MCF 10A (cell line): Measurements from ENCODE around the gene ASTN1. TPM values are rescaled to one million over a fixed set of nuclear protein-coding genes. Genes with fewer than 3 reads are reported as not detected.

Experiments
- BruUV-seq: library from RNA; stranded (reverse); fragments of 400-500 nt; replicated peaks from 2 replicates; lab custom pipeline; 2021; lab: Mats Ljungman, UMichigan
- CTCF ChIA-PET: fragments of 300-600 bp; sonication (Branson Sonifier 250); formaldehyde crosslinking; extraction: SDS; loops from one replicate; lab custom pipeline; 2021; ENCODE audit warnings: antibody characterized with exemption, inconsistent platforms; lab: Yijun Ruan, JAX
- POLR2A ChIA-PET: fragments of 300-600, 350-650 bp; sonication (Branson Sonifier 250); formaldehyde crosslinking; extraction: SDS; loops from one replicate; lab custom pipeline; 2020; ENCODE audit warnings: antibody characterized with exemption, inconsistent platforms; lab: Yijun Ruan, JAX
- DNase-seq: peaks from one replicate; pipeline ENCODE4 v3.0.0-alpha.2; 2018; ENCODE audit not compliant: unreplicated experiment
- H3K27ac Mint-ChIP-seq: one replicate; pipeline ENCODE4 v1.8.0; 2022; ENCODE audit warnings: mild to moderate bottlenecking, low read depth, mixed read lengths; ENCODE audit not compliant: unreplicated experiment
- H3K27me3 Mint-ChIP-seq: one replicate; pipeline ENCODE4 v1.8.0; 2022; ENCODE audit warnings: mixed read lengths; ENCODE audit not compliant: insufficient read depth, unreplicated experiment
- H3K36me3 Mint-ChIP-seq: one replicate; pipeline ENCODE4 v1.8.0; 2022; ENCODE audit warnings: mild to moderate bottlenecking, moderate library complexity, mixed read lengths; ENCODE audit not compliant: insufficient read depth, unreplicated experiment
- H3K4me1 Mint-ChIP-seq: one replicate; pipeline ENCODE4 v1.8.0; 2022; ENCODE audit warnings: mixed read lengths; ENCODE audit not compliant: insufficient read depth, unreplicated experiment
- H3K4me3 Mint-ChIP-seq: one replicate; pipeline ENCODE4 v1.8.0; 2022; ENCODE audit warnings: mild to moderate bottlenecking, moderate library complexity, mixed read lengths; ENCODE audit not compliant: unreplicated experiment
- H3K9me3 Mint-ChIP-seq: one replicate; pipeline ENCODE4 v1.8.0; 2022; ENCODE audit warnings: mixed read lengths; ENCODE audit not compliant: unreplicated experiment
- CTCF ChIP-seq: fragments of 200-600 bp; IDR thresholded peaks from one replicate; pipeline ENCODE4 v1.8.0; 2022; ENCODE audit warnings: antibody characterized with exemption, mild to moderate bottlenecking; ENCODE audit not compliant: unreplicated experiment
- intact Hi-C: fragments of 100-400 bp; cut with micrococcal nuclease; formaldehyde crosslinking; loops from 2 replicates; pipeline ENCODE4 v1.14.1; 2022
- total RNA-seq: library from RNA; stranded (reverse); gene quantifications from 2 replicates; pipeline ENCODE4 v1.2.3, GENCODE V29; 2022

ASTN1 gene
- total RNA-seq, 1 experiment from 2014 or later, result not detected

- Mint-ChIP-seq H3K27ac (peak overlapping the region; percentile 21), H3K4me3 (no peak overlapping the region), H3K4me1 (no peaks in the 10 kb centered on the region), H3K27me3 (peaks cover 7% of the 10 kb centered on the region), H3K9me3 (no peaks in the 10 kb centered on the region), H3K36me3 (no peaks in the 10 kb centered on the region)
- TF ChIP-seq CTCF, result no peak
- ChIA-PET CTCF (interaction anchor here (0.6 kb wide), 2 partner anchors 308 to 1033 kb away, joined by 3 to 4 read pairs; no protein-coding TSS in a partner anchor), POLR2A (interaction anchor here (0.5 kb wide), 1 partner anchor 1380 kb away, joined by 3 read pairs; no protein-coding TSS in a partner anchor)
- intact Hi-C loops, result no loop called here
- DNase-seq, result no peak
- BruUV-seq, result no TSS peak
These were observed 166.2 kb downstream of the ASTN1 start for GRCh38 chr1:176998183-176998795.

GRCh38 chr1:176996456-176997090, 167.9 kb downstream of the ASTN1 start:
- peaks cover 7% of the 10 kb centered on the region for H3K27me3 Mint-ChIP-seq
- H3K4me1 Mint-ChIP-seq, result no peaks in the 10 kb centered on the region
- DNase-seq, result no peak
- no peaks in the 10 kb centered on the region for H3K36me3 Mint-ChIP-seq
- no peak overlapping the region for H3K27ac Mint-ChIP-seq
- no peak for TF ChIP-seq CTCF
- CTCF ChIA-PET, result no interaction called here
- no peak overlapping the region for H3K4me3 Mint-ChIP-seq
- no peaks in the 10 kb centered on the region for H3K9me3 Mint-ChIP-seq
- no TSS peak for BruUV-seq
- POLR2A ChIA-PET, result no interaction called here
- intact Hi-C loops, result no loop called here

GRCh38 chr1:176994931-176995596, 169.4 kb downstream of the ASTN1 start:
- intact Hi-C loops, result no loop called here
- CTCF ChIA-PET, result interaction anchor here (0.8 kb wide), 1 partner anchor 9 kb away, joined by 3 read pairs; no protein-coding TSS in a partner anchor
- BruUV-seq, result no TSS peak

More at GRCh38 chr1:176994931-176995596, 169.4 kb downstream of the ASTN1 start:
- Mint-ChIP-seq H3K4me1 (peaks cover 8% of the 10 kb centered on the region), H3K9me3 (no peaks in the 10 kb centered on the region), H3K4me3 (no peak overlapping the region), H3K27me3 (peaks cover 7% of the 10 kb centered on the region), H3K27ac (no peak overlapping the region), H3K36me3 (no peaks in the 10 kb centered on the region)
- no peak for TF ChIP-seq CTCF
- DNase-seq, result no peak
- POLR2A ChIA-PET, result no interaction called here
